OCI-M1 (cell line): Measurements from ENCODE around the gene NLGN2.
A peak's percentile ranks its signal among the peaks of the same experiment; 100 is the strongest.

Experiments used
- DNase-seq: peaks from one replicate; lab custom pipeline; 2025; lab: John Stamatoyannopoulos, UW

NLGN2 gene

DNA sequence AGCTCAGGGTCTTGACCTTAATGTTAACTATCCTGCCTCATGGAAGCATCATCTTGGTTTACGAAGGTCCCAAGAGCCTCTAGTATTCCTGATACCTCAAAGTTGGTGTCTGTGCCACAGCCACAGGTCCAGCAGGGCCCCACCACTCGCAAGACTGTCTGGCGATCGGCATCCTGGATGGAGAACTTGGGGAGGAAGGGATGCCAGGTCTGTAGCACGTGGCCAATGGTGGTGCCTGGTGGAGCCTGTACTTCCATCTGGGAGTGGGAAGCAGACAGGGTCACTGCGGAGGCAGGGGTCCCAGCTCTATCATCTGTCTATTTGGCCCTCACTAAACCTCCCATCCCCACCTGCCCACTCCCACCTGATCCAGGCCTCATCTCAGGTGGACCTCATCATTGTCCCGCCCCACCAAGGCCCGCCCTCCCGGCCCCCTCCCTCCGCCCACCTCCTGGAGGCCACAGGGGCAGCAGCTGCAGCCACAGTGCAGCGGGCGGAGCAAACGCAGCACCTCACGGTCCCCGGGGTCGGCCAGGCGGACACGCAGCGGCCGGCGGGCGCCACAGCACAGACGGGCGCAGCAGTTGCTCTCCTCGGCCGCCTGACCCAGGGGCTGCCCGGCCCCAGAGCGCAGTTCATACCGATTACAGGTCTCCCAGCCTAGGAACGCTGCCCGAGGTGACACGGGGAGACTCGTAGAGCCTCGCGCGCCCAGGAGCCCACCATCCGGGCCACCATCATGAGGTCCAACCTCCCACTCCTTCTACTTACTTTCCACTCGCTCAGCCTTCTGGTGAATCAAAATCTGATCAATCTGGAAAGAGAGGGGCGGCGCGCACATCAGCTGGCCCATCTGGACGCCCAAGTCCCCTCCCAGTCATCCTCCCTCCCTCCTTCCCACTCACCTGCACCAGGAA is 14.7 kb upstream of the NLGN2 start:
- no peak for DNase-seq

DNA sequence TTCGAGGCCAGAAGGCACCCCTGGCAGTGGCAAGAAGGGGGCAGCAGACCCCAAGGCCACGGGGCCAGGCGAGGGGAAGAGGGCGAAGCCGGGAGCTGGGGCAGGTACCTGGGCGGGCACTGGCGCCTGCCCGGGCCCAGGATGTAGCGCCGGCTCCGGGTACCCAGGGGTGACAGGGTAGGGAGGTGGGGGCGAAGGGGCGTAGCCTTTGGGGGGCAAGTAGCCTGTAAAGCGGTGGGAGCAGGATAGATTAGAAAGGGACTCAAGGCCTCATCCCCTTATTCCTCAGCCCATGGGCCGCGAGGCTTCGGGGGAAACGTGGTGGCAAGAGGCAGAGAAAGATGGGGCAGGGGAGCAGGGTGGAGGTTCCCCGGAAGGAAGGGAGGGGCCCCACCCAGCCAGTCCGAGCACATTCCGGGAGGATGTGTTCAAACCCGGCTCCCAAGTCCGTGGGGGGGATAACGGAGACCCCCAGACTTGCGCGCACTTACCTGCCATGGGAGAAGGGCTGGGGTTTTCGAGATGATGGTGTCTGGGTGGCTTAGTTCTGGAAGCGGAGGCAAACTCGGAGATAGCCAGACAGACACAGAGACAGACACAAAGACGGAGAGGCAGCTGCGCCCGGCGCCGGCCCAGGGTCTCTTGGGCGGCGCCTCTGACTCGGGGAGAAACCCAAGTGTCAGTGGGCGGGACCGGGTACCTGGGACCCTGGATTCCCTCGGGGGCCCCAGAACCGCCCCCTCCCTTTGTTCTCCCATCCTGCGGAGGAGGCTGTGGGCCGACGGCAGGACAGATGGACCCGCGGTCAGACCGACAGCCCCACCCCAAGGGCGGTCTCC is 13.8 kb upstream of the NLGN2 start:
- peak; percentile 61 for DNase-seq

DNA sequence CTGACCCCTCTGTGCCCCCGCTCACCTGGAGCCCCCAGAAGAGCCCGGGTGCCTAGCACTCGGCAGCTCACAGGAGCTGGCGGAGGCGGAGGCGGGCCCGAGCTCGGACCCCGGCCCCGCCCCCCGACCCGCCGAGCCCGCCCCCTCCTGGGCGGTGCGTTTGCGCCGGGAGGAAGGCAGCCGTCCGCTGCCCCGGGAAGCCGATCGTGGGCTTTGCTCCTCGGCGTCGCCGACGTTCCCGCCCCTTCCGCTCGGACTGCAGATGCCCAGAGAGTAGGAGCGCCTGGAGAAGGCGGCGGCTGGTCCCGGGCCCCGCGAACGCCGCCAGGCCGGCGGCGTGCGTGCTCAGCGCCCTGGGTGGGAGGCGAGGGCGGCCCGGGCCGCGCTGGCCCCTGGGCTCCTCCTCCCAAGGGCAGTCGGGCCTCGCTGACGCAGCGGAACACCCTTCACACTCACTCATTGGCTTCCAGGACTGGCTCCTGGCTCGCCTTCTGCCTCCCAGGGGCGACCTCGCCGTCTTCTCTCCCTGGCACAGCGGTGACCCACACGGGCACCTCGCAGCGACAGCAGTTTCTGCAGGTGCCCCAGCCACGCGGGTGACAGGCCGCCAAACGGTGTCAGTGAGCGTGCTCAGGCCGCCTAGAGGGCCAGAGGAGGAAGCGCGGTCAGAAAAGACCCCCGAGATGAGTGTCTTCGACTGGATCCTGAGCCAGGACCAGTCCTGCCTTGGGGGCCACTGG is 13.0 kb upstream of the NLGN2 start, which contains the start of gene PLSCR3:
Gene PLSCR3, minus strand, starts transcription at position 74 of the 740 bp plus-strand sequence. CDS start 415 bp downstream, outside the sequence.
- DNase-seq: peak; percentile 90

DNA sequence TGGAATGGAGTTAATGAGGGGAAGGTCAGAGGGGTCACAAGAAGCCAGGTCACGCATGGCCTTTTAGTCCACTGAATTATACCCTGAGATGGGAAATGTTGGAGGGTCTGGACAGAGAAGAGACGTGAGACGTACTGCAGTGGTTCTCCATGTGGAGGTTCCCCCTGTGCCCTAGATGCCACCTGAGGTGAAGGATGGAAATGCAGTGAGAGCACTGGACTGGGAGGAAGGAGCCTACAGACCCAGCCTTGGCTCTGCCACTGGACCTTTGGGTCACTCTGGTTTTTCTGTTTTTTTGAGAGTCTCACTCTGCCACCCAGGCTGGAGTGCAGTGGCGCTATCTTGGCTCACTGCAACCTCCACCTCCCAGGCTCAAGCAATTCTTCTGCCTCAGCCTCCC is 11.5 kb upstream of the NLGN2 start:
- no peak for DNase-seq

DNA sequence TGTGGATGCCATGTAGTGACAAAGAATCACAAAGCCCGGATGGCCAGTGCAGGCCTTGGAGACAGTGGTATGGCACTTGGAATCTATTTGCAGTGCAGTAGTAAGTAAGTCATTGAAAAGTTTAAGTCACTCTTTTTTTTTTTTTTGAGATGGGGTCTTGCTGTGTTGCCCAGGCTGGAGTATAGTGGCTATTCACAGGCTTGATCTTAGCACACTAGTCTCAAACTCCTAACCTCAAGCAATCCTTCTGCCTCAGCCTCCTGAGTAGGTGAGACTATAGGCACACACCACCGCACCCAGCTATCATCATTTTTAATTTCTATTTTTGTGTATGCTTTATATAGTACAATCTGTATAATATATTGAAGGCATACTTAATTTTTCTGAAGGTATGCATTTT is 9.0 kb upstream of the NLGN2 start:
- no peak for DNase-seq

DNA sequence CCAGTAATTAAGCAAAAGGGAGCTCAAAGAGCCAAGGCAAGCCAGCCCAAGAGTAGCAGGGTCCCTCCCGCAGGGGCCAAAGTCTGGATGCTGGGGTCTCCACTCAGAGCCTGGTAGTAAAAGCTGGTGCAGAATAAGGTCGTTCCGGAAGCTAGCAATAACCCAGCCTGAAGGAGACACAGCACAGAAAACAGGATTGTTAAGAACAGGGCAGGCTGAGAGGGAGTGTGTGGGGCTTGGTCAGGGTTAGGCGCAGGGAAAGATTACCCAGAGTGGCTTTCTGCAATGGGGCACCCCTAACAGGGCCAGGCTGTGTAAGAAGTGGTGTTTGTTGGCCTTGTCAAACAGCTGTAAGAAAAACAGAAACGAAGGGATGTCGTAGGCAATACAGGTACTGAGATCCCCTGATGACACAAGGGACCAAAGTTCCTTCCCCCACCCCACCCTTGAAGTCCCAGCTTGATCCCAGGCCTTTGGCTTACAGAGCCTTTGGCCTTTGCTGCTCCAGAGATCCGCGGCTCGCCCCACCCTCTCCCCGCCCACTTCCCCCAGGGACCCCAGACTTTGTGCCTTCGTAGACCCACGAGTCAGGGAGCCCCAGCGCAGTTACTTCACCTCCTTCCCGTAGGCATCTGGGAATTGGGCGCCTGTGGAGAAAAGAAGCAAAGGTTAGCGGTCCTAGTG is 4.5 kb upstream of the NLGN2 start:
- DNase-seq: no peak

DNA sequence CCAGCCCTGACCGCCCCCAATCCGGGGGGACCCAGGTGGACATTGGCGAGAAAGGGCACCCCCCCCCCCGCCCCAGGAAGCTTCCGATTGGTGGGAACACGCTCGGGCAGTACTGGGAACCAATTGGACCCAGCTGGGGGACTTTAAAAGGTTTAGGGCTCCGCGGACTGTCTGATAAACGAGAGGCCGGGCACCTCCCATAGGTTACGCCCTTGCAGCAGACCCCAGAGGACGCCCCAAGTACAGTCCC is 4.0 kb upstream of the NLGN2 start:
- DNase-seq: no peak

DNA sequence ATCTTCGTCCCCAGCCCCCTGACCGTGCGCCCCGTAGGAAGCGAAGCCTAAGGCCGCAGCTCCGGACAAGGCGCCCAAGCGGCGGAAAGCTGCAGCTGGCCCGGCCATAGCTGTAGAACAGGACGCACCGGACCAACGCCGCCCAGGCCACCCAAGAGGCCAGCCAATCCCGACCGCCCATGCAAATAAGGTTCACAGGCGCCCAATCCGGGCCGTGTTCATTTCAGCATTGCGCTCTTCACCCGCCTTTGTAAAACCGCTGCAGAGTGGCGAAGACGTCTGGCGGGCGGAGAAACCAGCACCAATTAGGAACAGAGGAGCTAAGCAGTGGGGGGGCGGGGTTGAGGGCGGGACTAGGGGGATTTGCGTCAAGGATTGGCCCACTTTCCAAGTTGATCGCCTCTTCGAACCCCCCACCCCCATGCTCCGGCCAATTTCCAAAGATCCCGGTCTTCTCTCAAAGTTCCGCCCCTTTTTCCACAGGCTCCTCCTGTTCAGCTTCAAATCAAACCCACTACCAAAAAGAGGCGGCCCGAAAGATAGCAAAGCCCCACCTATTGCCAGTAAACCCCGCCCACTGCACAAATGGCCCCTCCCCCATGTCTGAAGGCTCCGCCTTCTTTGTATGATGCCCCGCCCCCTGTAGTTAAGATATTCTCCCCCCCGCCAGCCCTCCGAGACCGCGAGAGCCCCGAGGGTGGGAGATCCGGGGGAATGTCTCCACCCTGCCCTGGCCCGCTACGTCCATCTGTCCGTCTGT is 3.5 kb upstream of the NLGN2 start, which contains the start of gene TMEM256:
Gene TMEM256, minus strand, starts transcription at position 121 of the 760 bp plus-strand sequence. Its CDS starts 13 bp downstream, at position 108.
- peak; percentile 100 for DNase-seq

DNA sequence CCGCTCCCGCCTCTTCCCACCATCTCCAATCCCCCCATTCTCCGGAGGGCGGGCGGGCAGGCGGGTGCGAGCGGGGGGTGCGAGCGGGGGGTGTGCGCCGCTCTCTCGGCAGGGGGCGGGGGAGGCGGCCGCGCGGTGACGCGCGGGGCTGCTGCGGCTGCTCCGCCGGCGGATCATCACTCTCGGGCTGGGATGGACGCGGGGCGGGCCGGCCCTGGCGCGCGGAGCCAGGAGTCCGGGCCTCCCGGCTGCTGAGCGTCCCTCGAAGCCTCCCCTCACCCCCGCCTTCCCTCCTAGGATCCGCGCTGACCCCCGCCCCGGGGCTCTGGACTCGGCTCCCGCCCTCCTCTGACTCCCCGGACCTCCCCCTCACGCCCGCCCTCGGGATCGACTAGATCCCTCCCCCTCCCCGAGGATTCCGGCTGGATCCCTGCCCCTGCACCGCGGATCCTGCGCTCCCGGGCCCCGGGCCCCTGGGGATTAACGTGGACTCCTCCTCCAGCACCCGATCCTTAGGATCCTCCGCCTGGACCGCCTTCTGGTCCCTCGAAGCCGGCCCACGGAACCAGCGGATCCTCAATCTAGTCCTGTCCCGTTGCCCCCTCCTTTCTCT is 2.8 kb upstream of the NLGN2 start:
- DNase-seq: no peak

DNA sequence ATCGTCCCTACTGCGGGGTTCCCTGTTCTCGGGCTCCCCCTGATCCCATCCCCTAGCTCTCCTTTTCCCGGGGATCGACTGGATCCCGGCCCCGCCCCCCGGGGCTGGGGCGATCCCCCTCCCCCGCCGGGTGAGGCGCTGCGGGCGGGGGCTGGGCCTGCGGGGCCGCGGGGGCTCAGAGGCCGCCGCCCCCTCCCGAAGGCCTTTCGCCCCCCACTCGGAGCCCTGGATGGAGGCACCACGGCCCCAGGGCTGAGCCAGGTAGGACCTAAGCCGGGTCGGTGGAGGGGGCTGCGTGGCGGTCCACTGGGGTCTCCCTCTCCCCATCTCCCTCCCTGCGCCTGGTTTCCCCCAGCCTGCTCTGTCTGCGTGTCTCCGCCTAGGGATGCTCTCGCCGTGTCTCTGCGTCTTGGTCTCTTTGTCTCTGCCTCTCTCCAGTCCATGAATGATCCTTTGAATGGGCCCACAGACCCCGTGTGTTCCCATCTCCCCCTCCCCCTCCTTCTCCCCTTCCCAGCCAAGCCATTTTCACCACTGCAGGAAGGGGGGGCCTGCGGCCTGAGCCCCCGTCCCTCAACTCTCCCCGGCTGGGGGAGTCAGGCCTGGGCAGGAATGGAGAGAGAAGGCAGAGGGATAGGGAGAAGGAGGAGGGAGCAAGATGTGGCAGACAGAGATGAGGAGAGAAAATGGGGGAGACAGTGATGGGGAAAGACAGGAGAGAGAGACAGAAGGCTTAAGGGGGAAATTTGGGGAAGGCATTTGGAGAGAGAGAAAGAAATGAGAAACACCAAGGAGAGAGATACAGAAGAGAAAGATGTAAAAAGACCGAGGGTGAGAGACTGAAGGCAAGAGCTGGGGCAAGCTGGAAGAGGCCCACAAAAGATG is 2.1 kb upstream of the NLGN2 start:
- no peak for DNase-seq

DNA sequence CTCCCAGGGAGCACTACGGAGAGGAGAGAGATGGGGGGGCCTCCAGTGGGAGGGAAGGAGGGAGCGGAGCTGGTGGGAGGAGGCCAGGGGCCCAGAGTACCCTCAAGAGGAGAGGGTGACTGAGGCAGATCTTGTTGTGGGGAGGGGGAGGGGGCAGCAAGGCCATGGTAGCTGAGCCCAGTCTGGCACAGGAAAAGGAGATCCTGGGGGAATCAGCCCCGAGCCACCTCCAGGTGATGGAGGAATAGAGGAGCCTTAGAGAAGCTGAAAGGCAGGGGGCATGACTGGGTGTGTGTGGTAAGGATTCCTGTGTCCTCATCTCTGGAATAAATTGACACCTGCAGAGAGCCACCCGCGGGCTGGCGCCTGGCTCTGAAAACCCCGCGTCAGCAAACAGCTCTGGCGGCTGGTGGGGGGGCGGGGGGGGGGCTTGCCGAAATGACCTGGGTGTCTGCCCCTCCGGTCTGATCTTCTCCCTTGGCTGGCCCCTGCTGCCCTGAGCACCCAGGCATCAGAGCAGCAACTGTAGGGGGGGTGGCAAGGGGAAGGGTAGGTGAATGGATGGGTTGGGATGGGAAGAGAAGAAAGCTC is 1.3 kb upstream of the NLGN2 start:
- DNase-seq: no peak

DNA sequence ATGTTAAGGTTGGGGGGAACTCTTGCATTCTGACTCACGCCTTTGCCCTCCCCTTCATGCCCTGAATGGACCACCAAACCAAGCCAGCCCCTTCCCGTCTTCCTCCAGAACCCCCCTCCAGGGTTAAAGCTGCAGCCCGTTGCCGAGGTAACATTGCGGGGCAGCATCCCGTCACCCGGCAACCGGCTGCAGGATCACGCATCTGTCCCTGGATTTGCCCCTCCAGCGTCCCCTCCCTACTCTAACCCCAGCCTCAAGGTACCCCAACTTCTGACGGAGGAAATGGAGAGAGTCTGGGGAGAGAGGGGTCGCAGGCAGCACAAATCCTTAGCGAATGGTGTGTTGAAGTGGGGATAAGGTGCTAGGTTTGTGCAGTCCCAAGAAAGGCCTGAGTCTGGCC is 563 bp upstream of the NLGN2 start:
- DNase-seq: no peak

DNA sequence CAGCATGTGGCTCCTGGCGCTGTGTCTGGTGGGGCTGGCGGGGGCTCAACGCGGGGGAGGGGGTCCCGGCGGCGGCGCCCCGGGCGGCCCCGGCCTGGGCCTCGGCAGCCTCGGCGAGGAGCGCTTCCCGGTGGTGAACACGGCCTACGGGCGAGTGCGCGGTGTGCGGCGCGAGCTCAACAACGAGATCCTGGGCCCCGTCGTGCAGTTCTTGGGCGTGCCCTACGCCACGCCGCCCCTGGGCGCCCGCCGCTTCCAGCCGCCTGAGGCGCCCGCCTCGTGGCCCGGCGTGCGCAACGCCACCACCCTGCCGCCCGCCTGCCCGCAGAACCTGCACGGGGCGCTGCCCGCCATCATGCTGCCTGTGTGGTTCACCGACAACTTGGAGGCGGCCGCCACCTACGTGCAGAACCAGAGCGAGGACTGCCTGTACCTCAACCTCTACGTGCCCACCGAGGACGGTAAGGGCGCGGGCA is 645 bp downstream of the NLGN2 start:
- no peak for DNase-seq

DNA sequence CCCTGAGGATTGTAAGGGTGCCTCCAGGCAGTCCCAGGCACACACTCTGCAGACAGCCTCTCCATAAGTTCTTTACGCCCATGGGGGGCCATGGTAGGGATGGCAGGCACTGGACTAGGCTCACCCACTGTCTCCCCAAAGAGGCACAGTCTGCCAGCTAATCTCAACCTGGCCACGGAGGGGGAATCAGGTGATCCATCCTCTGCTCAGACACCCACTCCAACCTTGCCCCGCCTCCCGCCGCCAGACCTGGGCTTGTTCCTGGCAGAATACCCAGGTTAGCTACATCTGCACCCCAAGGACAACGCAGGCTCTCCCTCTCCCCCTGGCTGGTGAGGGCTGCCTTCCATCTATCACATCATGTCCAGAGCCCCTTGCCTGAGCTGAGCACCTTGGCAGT is 1.2 kb downstream of the NLGN2 start:
- no peak for DNase-seq

DNA sequence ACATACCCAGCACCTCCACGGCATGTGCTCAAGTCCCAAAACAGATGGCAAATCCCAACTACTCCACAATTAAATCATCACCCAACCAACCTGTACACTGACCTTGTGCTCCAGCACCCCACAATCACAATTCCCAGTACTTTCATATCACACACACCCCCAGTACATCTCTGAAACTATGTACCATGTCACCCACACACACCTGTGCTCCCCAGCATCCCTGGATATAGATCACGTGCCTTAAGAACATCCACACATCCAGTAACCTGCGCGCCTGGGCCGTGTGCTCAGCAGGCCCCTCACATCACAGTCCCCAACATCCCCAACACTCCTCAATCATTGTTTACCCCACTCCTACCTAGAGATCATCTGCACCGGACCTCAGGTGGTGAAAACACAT is 2.1 kb downstream of the NLGN2 start:
- DNase-seq: no peak

DNA sequence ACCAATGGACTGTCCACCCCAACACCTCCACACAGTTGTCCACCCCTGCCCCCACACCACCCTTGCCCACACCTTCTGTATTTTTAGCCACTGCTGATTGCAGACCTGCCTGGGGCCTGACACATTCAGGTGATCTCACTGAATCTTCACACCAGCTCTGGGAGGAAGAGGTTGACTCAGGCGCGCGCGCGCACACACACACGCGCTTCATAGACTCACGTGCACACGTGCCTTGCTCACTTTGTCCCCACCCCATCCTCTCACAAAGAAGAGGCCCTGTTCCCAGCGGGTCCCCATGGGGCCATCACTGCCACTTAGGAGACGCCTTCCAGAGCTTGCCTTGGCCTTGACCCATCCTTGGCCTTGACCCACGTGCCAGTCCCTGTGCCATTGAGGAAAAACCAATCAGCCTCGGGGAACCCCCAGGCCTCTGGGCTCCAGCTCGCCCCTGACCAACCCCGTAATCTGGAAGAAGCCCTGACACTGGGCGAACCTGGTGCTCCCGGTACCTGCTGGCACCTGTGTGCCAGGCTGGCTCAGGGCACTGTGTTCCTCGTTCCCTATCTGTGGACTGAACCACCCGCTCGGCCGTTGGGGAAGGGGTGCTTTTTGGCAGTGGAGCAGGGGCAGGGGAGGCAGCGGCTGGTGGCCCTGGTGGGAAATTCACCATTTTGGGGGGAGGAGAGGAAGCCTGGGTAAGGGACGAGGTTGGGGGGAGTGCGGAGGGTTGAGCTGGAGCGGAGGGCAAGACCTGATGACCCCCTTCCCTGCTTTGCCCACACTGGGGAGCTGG is 3.2 kb downstream of the NLGN2 start:
- no peak for DNase-seq

DNA sequence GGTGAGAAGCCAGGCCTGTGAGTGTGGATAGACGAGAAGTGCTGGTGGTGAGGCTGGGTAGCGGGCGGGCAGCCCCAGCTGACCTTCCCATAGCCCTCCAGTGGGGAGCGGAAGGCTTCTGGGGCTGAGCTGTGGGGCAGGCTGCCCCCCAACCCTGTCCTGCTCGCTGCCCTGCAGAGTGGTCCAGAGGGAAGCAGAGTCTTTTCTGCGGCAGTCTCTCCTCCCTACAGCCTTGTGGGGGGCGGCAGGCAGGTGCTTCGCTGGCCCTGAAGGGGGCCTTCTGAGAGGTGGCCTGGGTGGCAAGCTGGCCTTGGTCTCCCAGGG is 3.7 kb downstream of the NLGN2 start:
- no peak for DNase-seq

DNA sequence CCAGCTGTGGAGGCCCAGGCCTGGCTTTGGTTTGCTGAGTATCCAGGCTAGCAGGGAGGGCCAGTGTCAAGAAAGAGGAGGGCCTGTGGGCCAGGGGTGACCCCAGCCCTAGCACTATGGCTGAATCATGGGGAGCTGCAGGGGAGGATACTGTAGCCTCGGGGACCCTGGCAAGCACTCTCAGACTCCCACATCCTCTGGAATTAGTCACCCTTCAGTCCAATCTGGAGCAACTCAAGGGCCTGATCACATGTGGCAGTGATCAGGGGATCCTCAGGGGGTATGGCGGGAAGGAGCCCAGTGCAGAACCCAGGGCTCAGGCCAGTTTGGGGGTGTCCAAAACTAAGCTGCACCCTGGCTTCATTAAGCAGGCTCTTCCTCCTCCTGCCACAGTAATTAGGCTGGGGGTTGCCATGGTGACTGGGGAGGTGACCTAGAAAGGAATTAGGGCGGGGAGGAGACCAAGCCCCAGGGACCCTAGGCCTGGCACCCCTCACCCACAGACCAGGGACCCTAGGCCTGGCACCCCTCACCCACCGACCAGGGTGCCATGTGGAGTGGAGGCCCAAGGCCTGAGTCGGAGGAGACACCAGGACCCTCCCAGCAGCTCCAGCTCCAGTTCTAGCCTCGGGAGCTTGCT is 5.8 kb downstream of the NLGN2 start:
- no peak for DNase-seq
